22Rv1 (cell line): ENCODE measurements around the gene GRIK4.

ENCODE experiments used
- H3K27ac ChIP-seq: fragments of 450-650 bp; 2 replicates; pipeline ENCODE4 v1.5.1; 2017
- ZFX ChIP-seq: fragments of 450-650 bp; IDR thresholded peaks from 2 replicates; pipeline ENCODE4 v1.6.1; 2017; ENCODE audit warnings: antibody characterized with exemption, borderline replicate concordance
- TF ChIP-seq, protein P1 (sequence below): fragments of 450-650 bp; IDR thresholded peaks from 2 replicates; pipeline ENCODE4 v1.5.1; 2017; ENCODE audit warnings: mild to moderate bottlenecking

The GRIK4 gene

DNA sequence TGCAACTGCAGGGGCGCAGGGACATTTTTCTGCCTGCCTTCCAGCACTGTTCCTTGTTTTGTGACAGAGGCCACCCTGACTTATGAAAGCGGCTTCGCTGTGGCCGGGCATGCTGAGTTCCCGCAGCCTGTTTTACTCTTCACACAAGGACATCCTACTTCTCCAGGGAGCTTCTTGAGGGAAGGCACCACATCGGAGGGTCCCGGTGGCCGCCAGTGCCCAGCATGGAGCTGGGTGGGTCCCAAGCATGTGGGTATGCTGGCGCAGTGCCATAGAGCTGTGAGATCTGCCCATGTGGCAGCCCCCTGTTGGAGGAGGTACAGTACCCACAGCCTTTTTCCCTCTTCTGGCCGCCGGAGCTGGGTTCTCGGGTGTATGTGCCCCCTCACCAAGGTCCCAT is 136.1 kb downstream of the GRIK4 start:
- H3K27ac ChIP-seq: peak overlapping the region; percentile 86

DNA sequence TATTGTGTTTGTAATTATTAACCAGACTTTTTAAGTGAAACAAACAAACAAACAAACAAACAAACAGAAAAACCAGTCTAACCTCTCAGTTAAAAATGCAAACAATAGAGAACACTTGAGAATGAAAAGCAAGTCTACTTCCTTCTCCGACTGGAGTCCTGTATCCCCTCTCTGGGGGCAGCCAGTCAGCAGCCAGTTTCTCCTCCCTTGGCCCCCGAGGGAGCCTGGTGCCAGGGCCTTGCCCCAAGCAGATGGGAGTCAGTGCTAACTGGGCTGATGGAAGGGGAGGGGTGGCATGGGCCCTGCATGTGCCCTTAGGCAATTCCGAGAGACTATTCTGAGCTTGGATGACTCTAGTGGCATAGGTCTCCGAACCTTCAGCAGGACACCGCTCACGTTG is 137.2 kb downstream of the GRIK4 start:
- H3K27ac ChIP-seq: peak overlapping the region; percentile 86

More for the DNA sequence above, 136.1 kb downstream of the GRIK4 start:
- TF ChIP-seq, protein P1, sequence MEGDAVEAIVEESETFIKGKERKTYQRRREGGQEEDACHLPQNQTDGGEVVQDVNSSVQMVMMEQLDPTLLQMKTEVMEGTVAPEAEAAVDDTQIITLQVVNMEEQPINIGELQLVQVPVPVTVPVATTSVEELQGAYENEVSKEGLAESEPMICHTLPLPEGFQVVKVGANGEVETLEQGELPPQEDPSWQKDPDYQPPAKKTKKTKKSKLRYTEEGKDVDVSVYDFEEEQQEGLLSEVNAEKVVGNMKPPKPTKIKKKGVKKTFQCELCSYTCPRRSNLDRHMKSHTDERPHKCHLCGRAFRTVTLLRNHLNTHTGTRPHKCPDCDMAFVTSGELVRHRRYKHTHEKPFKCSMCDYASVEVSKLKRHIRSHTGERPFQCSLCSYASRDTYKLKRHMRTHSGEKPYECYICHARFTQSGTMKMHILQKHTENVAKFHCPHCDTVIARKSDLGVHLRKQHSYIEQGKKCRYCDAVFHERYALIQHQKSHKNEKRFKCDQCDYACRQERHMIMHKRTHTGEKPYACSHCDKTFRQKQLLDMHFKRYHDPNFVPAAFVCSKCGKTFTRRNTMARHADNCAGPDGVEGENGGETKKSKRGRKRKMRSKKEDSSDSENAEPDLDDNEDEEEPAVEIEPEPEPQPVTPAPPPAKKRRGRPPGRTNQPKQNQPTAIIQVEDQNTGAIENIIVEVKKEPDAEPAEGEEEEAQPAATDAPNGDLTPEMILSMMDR: no peak

DNA sequence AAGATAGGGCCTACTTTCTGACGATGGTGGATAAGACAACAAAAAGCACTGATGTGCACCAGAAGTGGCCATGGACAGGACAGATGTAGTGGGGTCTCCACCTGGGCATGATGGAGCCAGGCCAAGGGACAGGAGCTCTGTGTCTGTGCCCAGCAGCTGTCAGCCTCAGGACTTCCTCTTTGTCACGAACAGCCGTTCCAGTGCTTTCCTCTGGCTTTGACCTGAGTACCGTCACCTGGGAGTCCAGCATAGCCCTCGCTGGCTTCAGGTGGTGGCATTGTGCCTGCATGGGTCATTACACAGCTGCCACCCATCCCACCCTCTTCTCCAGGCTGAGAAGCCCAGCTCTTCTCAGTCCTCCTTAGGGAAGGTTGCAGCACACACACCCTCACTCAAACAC is 137.8 kb downstream of the GRIK4 start:
- TF ChIP-seq, protein P1: no peak
- no peak for TF ChIP-seq ZFX
- H3K27ac ChIP-seq: peak overlapping the region; percentile 86

More for the DNA sequence above, 137.2 kb downstream of the GRIK4 start:
- TF ChIP-seq, protein P1: no peak
- TF ChIP-seq ZFX: no peak

- TF ChIP-seq ZFX: no peak
- TF ChIP-seq, protein P1: no peak
These were observed 139.8 kb downstream of the GRIK4 start for GRCh38 chr11:120651396-120651795.

DNA sequence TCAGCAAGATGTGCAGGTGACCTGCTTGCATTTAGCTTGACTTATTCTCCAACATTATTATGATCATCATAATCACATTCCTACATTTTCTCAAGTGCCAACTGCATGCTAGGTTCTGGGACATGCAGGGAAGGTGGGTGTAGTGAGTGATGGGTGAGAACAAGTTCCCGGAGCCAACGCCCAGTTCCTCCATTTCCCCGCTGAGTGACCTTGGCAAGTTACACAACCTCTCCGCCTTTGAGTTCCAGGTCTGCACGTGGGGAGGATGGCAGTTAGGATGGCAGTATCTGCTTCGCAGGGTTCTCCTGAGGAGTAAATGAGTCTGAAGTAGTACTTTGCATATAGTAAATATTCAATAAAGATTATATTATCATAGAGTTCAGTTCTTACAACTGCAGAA is 140.3 kb downstream of the GRIK4 start:
- no peak for TF ChIP-seq ZFX
- TF ChIP-seq, protein P1: no peak
- no peak overlapping the region for H3K27ac ChIP-seq

More at GRCh38 chr11:120651396-120651795, 139.8 kb downstream of the GRIK4 start:
- H3K27ac ChIP-seq: no peak overlapping the region

DNA sequence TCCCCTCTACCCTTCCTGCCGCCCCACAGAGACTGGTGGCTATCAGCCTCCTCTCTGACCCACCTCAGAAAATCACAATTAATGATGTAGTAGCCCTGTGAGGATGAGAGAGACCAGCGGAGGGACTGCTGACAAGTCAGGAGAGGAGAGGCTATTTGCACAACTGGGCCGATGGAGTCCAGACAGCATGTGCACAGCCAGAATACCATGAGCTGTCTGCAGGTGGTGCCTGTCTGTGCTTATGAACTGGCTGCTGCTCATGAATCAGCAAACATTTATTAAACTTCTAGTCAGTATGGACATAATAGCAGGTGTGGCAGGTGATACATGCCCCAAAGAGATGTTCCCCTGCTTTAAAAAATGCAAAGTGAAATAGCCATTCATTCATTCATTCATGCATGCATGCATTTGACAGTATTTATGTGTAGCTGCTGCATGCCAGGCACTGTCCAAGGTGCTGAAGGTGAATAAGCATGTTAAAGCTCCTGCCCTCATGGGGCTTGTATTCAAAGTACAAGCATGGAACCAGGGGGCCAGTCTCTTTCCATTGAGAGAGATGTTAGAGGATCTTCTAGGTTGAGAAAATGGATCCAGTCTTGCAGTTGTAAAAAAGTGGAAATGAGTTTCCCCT is 141.3 kb downstream of the GRIK4 start:
- no peak overlapping the region for H3K27ac ChIP-seq
- TF ChIP-seq, protein P1: no peak
- TF ChIP-seq ZFX: no peak

DNA sequence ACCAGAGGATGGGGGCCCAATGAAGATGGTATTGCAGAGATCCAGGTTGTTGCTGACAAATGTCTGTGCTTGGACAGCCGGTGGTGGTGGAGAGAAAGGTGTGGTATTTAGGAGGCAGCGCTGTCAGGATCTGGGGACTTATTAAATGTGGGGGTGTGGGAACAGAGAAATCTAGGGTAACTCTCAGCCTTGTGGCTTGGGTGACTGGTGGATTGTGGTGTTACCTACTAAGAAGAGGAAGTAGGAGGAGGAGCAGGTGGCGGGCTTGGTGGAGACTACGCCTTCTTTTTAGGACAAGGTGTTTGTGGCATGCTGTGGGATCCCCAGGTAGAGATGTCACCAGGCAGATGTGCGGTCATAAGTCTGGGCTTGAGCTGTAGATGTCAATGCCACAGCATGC is 144.0 kb downstream of the GRIK4 start:
- H3K27ac ChIP-seq: no peak overlapping the region
- TF ChIP-seq, protein P1: no peak
- TF ChIP-seq ZFX: no peak
